Activated naive CD4-positive, alpha-beta T cell treated with anti-CD3 and anti-CD28 coated beads, Interleukin-2, amount 10 ng/mL, durations not matched to agents 7 days and 5 days (primary cell): ENCODE results near the gene FAM193B.

Source experiments
- CTCF ChIA-PET: fragments of 350-600 bp; sonication (Branson Sonifier 250); formaldehyde crosslinking; loops from one replicate; lab custom pipeline; 2021; ENCODE audit warnings: antibody characterized with exemption; lab: Charles Lee
- DNase-seq: peaks from one replicate; pipeline ENCODE4 v3.0.0-alpha.2; 2020
- H3K27ac Mint-ChIP-seq: one replicate; pipeline ENCODE4 v1.8.0; 2021; ENCODE audit warnings: mild to moderate bottlenecking, moderate library complexity, mixed read lengths
- H3K27me3 Mint-ChIP-seq: one replicate; pipeline ENCODE4 v1.8.0; 2021; ENCODE audit warnings: mild to moderate bottlenecking, mixed read lengths
- H3K36me3 Mint-ChIP-seq: one replicate; pipeline ENCODE4 v1.8.0; 2021; ENCODE audit warnings: mixed read lengths
- H3K4me1 Mint-ChIP-seq: one replicate; pipeline ENCODE4 v1.8.0; 2021; ENCODE audit warnings: mixed read lengths
- H3K4me3 Mint-ChIP-seq: one replicate; pipeline ENCODE4 v1.8.0; 2021; ENCODE audit warnings: mild to moderate bottlenecking, moderate library complexity, mixed read lengths
- H3K9me3 Mint-ChIP-seq: one replicate; pipeline ENCODE4 v1.8.0; 2021; ENCODE audit warnings: mixed read lengths

Gene FAM193B

DNA sequence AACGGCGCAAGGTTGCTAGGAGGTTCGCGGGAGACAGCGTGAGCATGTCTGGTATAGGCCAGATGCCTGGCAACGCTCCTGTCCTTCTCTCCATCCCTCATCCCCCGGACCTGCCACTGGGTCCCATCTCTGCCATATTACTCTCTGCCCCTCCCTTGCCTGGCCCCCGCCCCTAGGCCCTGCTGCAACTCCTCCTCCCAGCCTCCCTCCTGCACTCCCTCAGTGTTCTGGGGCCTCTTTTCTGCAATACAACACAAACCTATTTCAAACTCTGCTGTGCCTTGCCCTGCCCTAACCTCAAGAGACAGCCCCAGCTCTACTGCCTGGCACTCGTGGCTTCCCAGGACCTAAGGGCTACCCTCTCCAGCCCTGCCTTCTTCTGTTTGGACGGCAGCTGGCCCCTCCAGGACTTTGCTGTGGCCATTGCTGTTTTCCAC, 72.0 kb downstream of the FAM193B start:
- Mint-ChIP-seq H3K27me3 (no peaks in the 10 kb centered on the region), H3K4me3 (no peak overlapping the region), H3K9me3 (no peaks in the 10 kb centered on the region), H3K36me3 (peaks cover 3% of the 10 kb centered on the region), H3K4me1 (peaks cover 26% of the 10 kb centered on the region), H3K27ac (no peak overlapping the region)
- no peak for DNase-seq
- CTCF ChIA-PET = interaction anchor here (0.6 kb wide), 2 partner anchors 11 to 78 kb away, joined by 3 read pairs; no protein-coding TSS in a partner anchor

DNA sequence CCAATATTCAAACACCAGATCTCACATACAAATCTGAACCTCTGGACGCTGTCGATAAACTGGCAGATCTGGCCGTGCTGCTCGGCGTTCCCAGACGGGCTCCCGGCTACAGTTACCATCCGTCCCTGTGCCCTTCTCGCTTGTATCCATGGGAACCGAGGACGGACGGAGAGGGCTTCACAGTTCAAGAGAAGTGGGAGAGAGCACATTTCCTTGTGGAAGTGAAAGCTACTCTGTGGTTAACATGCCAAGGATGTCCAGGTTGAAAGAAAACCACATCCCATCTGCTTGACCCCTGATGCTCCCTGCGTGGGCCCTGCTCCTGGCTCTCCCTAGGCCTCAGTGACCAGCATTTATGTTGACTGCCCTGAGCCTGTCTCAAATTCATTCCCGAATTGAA, 74.6 kb downstream of the FAM193B start:
- DNase-seq = no peak
- peak overlapping the region; percentile 88 for H3K27ac Mint-ChIP-seq
- H3K36me3 Mint-ChIP-seq = no peaks in the 10 kb centered on the region
- H3K9me3 Mint-ChIP-seq = no peaks in the 10 kb centered on the region
- H3K27me3 Mint-ChIP-seq = peaks cover 15% of the 10 kb centered on the region
- no peak overlapping the region for H3K4me3 Mint-ChIP-seq
- peaks cover 38% of the 10 kb centered on the region for H3K4me1 Mint-ChIP-seq
- CTCF ChIA-PET = interaction anchor here (1.6 to 4.5 kb wide), 2 partner anchors 20 to 22 kb away, joined by 8 to 19 read pairs; no protein-coding TSS in a partner anchor

DNA sequence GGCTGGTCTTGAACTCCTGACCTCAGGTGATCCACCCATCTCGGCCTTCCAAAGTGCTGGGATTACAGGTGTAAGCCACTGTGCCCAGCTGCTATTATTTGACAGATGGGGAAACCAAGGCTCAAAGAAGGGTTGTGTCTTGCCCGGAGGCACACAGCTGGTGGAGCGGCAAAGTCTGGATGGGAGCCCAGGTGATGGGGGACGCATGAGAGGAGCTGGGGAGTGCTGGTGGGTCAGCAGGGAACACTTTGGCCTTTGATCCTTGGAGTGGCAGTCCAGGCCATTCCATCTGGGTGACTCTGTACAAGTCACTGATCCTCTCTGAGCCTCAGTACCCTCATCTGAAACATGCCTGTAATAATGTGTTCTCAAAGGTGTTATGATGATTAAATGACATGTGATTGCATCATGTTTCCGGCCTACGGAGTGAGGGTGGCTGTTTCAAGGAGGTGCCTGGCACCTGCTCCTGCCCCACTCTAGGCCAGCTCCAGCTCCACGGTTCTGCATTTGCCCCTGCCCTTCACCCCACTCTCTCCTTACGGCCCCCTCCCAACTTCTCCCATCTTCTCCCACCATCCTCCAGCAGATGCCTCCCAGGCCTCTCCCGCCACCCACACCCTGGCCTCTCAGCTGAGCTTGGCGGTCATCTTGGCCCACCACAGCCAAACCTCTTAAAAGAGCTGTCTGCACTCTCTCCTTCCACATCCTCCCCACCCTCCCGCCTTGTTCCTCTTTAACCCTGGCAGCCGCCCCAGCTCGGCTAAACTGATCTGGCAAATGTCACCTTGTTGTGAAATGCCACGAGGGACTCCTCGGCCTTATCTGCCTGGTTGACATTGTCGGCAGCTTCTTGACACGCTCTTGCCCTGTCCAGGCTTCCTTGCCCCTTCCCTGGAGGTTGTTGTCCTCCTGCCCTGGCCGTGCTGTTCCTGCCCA, 75.4 kb downstream of the FAM193B start:
- H3K4me3 Mint-ChIP-seq = no peak overlapping the region
- peaks cover 23% of the 10 kb centered on the region for H3K27me3 Mint-ChIP-seq
- H3K36me3 Mint-ChIP-seq = no peaks in the 10 kb centered on the region
- peak; percentile 49 for DNase-seq
- H3K27ac Mint-ChIP-seq = peak overlapping the region; percentile 88
- peaks cover 45% of the 10 kb centered on the region for H3K4me1 Mint-ChIP-seq
- CTCF ChIA-PET = interaction anchor here (1.3 to 4.5 kb wide), 4 partner anchors 11 to 22 kb away, joined by 4 to 19 read pairs (median 7); no protein-coding TSS in a partner anchor
- H3K9me3 Mint-ChIP-seq = no peaks in the 10 kb centered on the region

DNA sequence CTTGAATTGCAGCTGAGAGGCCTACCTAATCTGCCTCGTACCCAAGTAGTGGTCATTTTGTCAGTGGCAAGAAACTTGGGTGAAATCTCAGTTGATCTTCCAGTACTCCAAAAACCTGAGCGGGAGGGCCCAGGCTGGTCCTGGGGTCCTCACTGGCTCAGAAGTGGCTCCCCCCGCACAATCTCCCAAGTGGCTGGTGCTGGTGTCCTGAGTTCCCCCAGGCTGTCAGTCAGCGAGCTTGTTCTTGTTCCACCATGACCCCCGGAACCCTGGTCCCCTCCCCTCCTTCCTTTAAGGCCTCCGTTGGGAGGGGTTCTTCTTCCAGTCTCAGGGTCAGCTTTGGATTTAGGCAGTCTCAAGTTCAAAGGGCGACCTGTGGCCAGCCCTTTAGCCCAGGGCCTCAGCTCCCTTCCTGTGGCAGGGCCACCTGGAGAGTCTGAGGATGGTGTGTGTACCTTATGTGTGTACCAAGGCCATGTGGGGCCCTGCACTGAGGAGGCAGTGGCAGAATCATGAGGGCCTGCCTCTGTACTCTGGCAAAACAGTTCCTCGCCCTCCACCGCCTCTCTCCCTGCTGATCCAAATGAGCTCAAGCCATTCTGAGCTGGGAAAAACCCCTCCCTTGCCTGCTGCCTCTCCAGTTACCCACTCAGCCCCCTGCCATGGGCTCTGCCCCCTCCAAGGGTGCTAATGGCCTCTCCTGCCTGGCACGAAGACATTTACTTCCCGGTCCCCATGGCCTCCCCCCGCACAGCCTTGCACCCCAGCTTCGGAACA, 76.5 kb downstream of the FAM193B start:
- H3K27me3 Mint-ChIP-seq = peaks cover 27% of the 10 kb centered on the region
- H3K27ac Mint-ChIP-seq = no peak overlapping the region
- H3K9me3 Mint-ChIP-seq = no peaks in the 10 kb centered on the region
- no peak for DNase-seq
- H3K4me3 Mint-ChIP-seq = no peak overlapping the region
- no peaks in the 10 kb centered on the region for H3K36me3 Mint-ChIP-seq
- H3K4me1 Mint-ChIP-seq = peaks cover 47% of the 10 kb centered on the region
- CTCF ChIA-PET = interaction anchor here (0.9 to 4.5 kb wide), 7 partner anchors 10 to 88 kb away, joined by 4 to 19 read pairs (median 6); no protein-coding TSS in a partner anchor

DNA sequence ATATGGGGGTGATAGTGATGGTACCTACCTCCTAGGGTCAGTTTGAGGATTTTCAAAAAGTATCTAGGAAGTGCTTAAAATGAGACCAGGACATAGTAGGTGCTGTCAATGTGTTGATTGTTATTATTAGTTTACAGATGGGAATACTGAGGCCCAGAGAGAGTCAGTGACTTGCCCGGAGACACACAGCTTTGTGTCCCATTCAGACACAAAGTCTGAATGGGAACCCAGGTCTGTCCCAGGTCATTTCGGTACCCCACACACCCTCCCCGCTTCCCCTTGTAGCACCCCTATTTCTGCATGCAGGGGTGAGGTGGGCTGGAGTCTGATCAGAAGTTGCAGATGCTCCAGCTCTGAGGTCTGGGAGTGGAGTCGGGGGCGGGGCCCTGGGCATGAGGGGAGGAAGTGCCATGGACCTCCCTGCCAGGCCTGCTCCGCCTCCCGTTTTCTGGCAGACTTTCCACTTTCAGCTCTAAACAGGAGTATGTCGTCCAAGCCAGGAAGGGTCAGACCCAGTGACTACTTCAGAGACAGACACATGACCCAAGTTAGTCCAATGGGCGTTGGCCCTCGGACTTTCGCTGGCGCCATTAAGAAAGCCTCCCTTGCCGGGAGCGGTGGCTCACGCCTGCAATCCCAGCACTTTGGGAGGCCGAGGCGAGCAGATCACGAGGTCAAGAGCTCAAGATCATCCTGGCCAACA, 77.7 kb downstream of the FAM193B start:
- Mint-ChIP-seq H3K4me1 (peaks cover 53% of the 10 kb centered on the region), H3K27me3 (peaks cover 38% of the 10 kb centered on the region), H3K4me3 (no peak overlapping the region), H3K36me3 (no peaks in the 10 kb centered on the region), H3K27ac (no peak overlapping the region), H3K9me3 (no peaks in the 10 kb centered on the region)
- CTCF ChIA-PET = interaction anchor here (1.6 to 4.5 kb wide), 4 partner anchors 11 to 86 kb away, joined by 3 to 19 read pairs (median 7); no protein-coding TSS in a partner anchor
- no peak for DNase-seq

DNA sequence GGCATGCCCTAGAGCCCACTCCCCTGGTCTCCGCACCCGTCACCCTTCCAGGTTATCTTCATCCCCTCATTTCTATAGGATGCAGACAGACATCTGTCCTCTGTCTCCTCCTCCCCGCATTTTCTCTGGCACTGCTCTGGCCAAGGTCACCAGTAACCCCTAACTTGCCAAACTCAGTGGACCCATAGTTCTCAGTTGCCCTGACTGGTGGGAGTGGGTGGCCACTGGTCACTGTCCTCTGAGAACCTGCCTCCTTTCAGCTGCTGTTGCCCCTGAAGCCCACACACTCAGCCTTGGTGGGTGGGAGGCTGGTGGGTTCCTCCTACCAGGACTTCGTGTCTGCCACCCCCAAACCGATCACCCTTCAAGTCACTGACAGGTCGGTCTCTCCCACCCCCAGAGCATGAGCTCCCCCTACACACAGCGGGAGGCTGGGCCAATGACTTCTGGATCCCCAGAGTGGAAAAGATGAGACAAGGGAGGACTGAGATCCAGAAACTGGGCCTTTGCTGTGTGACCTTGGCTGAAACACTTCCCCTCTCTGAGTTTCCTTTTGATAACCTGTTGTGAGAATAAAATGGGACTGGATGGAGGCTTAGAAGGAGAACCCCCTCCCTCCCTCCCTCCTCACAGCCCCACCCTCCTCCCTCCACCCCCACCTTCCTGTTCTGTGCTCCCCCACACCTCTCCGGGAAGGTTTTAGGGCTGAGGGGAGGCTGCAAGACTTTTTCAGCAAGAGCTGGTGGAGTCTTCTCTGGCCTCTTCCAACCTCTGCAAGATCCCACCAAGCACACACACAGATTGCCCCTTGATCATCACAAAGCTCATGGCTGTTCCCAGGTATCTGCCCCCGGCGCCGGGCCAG, 78.6 kb downstream of the FAM193B start:
- no peaks in the 10 kb centered on the region for H3K9me3 Mint-ChIP-seq
- no peak for DNase-seq
- H3K36me3 Mint-ChIP-seq = no peaks in the 10 kb centered on the region
- CTCF ChIA-PET = interaction anchor here (0.6 to 4.5 kb wide), 5 partner anchors 13 to 85 kb away, joined by 3 to 19 read pairs (median 5); no protein-coding TSS in a partner anchor
- peaks cover 47% of the 10 kb centered on the region for H3K27me3 Mint-ChIP-seq
- H3K4me3 Mint-ChIP-seq = no peak overlapping the region
- no peak overlapping the region for H3K27ac Mint-ChIP-seq
- H3K4me1 Mint-ChIP-seq = peaks cover 59% of the 10 kb centered on the region

DNA sequence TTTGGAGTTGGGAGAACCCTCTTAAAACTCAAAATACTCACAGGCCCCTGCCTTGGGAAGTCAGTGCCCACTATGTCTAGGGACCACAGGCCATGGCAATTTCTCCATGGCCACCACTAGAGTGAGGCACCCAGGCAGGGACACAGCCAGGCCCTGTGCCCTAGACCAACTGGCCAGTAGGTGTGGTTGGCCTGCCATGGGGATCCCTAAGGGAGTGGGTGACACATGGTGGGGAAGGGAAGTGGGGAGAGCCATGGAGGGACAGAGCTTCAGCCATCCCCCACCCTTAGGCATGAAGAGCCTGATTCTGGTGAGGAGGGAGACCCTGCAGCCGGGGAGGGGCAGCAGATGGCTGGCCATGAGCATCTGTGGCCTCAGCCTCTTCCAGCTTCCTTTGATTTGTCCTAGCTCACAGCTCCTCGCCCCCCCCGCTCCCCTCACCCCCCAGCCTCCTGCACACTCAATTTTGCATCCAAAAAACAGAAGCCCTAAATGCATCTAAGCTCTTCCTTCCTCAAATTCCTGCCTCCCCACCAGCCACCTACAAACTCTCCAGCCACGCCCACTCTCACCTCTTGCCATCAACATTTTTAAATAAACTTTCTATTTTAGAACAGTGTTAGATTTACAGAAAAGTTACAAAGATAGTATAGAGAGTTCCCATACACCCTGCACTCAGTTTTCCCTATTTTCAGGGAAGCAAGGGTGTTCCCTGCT, 79.4 kb downstream of the FAM193B start:
- H3K4me1 Mint-ChIP-seq = peaks cover 61% of the 10 kb centered on the region
- CTCF ChIA-PET = interaction anchor here (1.2 kb wide), 1 partner anchor 26 kb away, joined by 3 read pairs; no protein-coding TSS in a partner anchor
- H3K4me3 Mint-ChIP-seq = peak overlapping the region; percentile 71
- no peaks in the 10 kb centered on the region for H3K9me3 Mint-ChIP-seq
- no peaks in the 10 kb centered on the region for H3K36me3 Mint-ChIP-seq
- H3K27me3 Mint-ChIP-seq = peaks cover 55% of the 10 kb centered on the region
- no peak overlapping the region for H3K27ac Mint-ChIP-seq
- DNase-seq = no peak

DNA sequence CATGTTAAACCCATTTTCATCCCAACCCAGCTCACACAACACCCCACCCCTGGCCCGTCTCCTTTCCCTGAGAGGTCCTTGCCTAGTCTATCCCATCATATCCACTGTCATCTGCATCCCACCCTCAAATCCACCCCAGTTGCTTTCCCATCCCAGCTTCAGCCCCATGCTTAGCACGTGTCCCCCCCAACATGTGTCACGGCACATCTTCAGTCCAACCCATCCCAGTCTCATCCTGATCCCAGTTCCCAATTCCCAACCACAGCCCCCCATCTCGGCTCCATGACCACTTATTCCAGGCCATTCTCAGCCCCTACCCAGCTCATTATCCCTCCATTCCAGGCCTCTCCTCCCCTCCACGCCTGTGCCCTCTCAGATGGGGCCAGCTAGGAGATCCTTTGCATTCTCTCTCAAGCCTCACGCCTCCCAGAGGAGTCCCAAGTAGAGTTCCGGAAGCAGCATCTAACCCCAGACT, 80.3 kb downstream of the FAM193B start:
- peak overlapping the region; percentile 71 for H3K4me3 Mint-ChIP-seq
- H3K27me3 Mint-ChIP-seq = peaks cover 64% of the 10 kb centered on the region
- CTCF ChIA-PET = interaction anchor here (0.9 kb wide), 1 partner anchor 27 kb away, joined by 3 read pairs; no protein-coding TSS in a partner anchor
- H3K27ac Mint-ChIP-seq = no peak overlapping the region
- no peaks in the 10 kb centered on the region for H3K9me3 Mint-ChIP-seq
- DNase-seq = no peak
- H3K36me3 Mint-ChIP-seq = no peaks in the 10 kb centered on the region
- H3K4me1 Mint-ChIP-seq = peaks cover 51% of the 10 kb centered on the region

DNA sequence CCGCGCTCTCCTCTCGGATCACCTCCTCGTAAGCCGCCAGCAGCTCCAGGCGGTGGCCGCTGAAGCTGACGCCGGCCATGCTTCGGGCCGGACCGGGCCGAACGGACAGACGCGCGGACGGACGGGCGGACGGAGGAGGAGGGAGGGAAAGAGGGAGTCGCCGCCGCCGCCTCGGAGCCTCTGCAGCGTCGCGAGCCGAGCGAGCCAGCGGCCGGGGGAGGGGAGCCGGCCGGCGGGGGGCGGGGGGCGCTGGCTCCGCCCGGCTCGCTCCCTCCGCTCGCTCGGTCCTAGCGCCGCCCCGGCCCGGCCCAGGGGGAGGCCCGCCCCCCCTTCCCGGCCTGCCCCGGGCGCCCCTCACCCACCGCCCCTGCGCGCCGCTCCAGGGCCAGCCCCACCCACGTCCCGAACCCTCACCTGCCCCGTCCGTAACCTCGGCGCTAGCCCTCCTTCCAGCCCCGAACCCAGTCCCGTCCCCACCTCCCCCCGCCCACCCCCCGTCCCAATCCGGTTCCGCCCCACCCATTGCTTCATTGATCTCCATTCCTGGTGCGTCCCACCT, 80.8 kb downstream of the FAM193B start, which contains the start of gene DBN1:
DBN1 (minus strand) TSS at position 192 of the 559 bp plus-strand sequence; CDS start at position 79, 113 bp downstream.
- peak; percentile 42 for DNase-seq
- Mint-ChIP-seq H3K27me3 (peaks cover 64% of the 10 kb centered on the region), H3K4me3 (peak within 1 kb of the TSS; percentile 71), H3K4me1 (peaks cover 46% of the 10 kb centered on the region), H3K27ac (no peak within 1 kb of the TSS), H3K9me3 (no peaks in the 10 kb centered on the region), H3K36me3 (no peaks in the 10 kb centered on the region)
- CTCF ChIA-PET = interaction anchor here (0.6 to 2.0 kb wide), 3 partner anchors 27 to 69 kb away, joined by 3 to 8 read pairs (median 3); no protein-coding TSS in a partner anchor

DNA sequence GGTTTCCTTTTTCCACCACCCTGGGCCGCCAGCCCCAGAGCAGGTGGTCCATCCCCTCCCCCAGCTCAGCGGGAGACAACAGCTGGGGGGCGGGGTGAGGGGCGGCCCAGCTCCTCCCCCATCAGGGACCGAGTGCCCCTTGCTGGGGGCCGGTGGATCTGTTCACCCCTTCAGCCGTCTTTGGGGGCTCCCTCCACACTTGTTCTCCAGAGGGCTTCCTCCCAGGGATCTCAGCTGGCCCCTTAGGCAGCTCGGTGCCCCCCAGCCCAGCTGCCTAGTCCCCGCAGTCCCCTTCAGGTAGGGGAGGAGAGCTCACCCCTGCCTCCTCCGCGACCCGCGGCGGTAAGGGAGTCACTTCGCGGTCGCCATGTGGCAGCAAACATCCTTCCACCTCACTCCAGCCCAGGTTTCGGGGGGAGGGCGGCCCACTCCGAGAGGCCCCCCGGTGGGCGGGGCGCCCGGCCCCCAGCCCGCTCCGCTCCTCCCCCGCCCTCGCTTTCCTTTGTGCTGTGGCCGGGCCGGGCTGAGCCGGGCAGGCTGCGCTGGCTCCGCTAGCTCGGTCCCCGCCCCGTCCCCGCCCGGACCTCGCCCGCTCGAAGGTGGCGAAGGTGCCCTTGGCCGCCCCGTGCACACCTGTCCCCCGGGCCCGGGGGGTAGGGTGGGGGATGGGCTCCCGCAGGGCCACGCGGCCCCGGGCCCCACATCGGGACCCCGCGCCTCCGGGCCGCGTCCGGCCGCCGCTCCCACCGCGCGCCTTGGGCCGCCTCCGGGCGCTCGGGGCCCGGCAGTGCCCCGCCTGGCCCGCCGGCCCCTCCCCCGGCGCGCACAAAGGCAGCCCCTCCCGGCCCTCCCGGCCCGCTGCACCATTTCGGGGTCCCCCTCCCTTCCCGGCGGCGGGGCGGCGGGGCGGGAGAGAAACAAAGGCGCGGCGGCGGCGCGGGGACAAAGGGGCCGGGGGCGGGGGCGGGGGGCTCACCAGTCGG, 81.6 kb downstream of the FAM193B start:
- H3K9me3 Mint-ChIP-seq = no peaks in the 10 kb centered on the region
- peaks cover 64% of the 10 kb centered on the region for H3K27me3 Mint-ChIP-seq
- H3K36me3 Mint-ChIP-seq = no peaks in the 10 kb centered on the region
- peak overlapping the region; percentile 62 for H3K4me3 Mint-ChIP-seq
- peak; percentile 69 for DNase-seq
- no peak overlapping the region for H3K27ac Mint-ChIP-seq
- peaks cover 39% of the 10 kb centered on the region for H3K4me1 Mint-ChIP-seq
- CTCF ChIA-PET = interaction anchor here (0.6 to 2.0 kb wide), 4 partner anchors 28 to 196 kb away, joined by 3 to 8 read pairs (median 3); no protein-coding TSS in a partner anchor
